Activated CD8-positive, alpha-beta memory T cell treated with anti-CD3 and anti-CD28 coated beads for 24 hours (primary cell): ENCODE data around the gene DUSP9.
"Not testable (repeated sequence)": the region's sequence is repeated elsewhere in the genome, so short reads cannot be mapped to it uniquely, and the experiment has no call there.

Experiments
- DNase-seq: peaks from one replicate; pipeline ENCODE4 v3.0.0-alpha.2; 2020

The DUSP9 gene

GRCh38 chrX:153694256-153694655 lies 47.3 kb downstream of the DUSP9 start:
- not testable (repeated sequence) for DNase-seq

DNA sequence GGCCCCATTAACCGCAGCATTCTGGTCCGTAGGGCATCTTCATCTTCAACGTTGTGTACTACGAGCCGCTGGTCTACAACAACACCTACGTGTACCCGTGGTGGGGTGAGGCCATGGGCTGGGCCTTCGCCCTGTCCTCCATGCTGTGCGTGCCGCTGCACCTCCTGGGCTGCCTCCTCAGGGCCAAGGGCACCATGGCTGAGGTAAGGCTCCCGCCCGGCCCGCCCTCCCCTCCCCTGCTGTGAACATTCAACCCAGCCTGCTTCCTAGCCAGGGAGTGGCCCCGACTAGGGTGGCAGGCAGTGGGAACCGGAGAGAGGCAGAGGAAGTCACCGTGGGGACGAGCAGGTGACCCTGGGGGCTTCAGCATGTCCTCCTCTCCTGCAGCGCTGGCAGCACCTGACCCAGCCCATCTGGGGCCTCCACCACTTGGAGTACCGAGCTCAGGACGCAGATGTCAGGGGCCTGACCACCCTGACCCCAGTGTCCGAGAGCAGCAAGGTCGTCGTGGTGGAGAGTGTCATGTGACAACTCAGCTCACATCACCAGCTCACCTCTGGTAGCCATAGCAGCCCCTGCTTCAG lies 47.8 kb downstream of the DUSP9 start:
- DNase-seq, result no peak

- no peak for DNase-seq
Measured at GRCh38 chrX:153696100-153696499, 49.1 kb downstream of the DUSP9 start.

GRCh38 chrX:153696538-153696937 lies 49.5 kb downstream of the DUSP9 start:
- DNase-seq, result not testable (repeated sequence)

DNA sequence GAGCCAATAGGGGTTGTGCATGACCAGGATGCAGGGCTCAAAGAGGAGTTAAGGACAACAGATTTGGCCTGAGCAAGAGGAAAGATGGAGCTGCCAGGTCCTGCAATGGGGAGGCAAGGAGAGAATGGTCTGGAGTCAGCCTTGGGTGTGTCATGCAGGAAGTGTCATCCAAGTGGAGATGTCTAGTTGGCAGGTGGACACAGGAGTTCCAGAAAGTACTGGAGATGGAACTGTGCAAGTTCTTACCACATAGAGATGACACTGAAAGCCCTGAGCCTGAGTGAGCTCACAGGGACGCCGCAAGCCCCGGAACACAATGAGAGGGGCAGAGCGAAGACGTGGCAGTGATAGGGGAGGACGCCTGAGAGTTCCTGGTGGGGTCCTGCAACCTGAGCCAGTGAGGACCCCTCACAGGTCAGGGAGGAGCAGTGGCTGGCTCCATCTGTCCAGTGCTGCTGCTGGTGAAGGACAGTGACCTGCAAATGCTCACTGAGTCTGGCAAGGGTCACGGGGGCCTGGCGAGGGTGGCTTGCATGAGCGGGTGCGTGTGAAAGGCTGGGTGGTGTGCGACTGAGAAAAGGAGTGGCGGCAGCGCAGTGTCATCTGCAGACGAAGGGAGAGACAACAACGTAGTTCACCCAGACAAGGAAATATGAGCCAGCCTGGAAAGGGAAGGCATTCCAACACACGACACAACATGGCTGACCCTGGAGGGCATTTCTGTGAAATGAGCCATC lies 50.2 kb downstream of the DUSP9 start:
- DNase-seq, result not testable (repeated sequence)

DNA sequence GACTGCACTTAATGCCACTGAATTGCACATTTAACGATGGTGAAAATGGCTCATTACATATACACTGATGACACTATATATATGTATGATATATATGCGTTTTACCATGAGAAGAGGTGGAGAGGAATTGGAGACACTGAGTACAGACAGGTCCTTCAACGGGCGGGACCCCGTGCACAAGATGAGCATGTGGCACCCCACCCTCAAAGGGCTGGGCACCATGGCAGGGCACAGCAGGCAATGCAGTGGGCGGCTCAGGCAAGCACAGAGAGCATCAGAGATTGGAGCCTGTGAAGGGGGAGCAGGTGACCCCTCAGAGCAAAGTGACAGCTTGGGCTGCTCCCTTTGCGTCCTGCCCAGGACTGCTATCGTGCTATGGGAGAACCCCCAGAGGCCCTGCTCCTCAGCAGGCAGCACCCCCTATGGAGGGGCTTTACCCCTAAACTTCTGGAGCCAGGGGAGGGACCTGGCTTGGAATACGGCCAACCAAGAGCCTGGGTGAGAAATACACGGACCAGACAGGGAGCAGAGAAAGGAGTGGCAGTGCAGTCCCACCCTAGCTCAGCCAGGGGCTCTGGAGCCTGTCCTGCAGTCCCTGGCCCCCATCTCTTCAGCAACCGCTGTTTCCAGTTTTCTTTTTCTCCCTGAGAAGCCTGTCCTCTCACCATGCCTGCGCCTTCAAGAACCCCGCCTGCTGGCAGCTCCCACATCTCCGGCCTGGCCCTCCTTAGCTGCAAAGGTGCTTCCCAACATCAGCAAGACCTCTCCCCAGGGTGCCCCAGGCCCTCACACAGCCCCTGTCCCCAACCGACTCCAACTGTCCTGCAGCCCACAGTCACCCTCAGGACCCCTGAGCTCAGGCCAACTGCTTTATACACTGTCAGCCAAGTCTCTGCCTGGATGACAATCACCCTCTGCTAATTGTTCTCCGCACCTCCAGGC lies 51.2 kb downstream of the DUSP9 start:
- no peak for DNase-seq

DNA sequence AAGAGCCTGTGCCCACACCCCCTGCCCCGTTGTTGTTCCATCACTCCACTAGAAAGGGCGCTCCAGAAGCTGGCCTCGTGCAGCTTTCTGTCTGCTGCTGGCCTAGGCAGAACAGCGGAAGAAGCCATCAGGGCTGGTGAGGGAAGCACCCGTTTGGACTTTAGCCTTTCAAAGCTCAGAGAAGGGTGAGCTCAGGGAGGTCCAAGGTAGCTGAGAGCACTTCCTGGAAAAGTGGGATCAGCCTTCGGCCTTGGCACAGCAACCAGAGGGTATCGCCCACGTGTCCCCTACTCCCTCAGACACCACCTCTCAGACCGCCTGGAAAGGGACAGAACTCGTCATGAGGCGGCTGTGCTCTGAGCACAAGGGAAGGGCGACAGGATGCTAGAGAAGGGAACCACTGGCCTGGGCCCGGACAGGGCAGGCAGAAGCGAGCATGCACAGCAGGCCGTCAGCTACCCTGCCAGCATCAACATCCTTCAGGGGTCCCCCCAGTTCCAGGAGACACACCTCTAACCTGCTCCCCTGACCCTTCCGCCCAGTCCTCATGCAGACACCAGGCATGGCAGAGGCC lies 52.3 kb downstream of the DUSP9 start:
- not testable (repeated sequence) for DNase-seq

- not testable (repeated sequence) for DNase-seq
Measured at GRCh38 chrX:153699784-153700371, 52.9 kb downstream of the DUSP9 start.

DNA sequence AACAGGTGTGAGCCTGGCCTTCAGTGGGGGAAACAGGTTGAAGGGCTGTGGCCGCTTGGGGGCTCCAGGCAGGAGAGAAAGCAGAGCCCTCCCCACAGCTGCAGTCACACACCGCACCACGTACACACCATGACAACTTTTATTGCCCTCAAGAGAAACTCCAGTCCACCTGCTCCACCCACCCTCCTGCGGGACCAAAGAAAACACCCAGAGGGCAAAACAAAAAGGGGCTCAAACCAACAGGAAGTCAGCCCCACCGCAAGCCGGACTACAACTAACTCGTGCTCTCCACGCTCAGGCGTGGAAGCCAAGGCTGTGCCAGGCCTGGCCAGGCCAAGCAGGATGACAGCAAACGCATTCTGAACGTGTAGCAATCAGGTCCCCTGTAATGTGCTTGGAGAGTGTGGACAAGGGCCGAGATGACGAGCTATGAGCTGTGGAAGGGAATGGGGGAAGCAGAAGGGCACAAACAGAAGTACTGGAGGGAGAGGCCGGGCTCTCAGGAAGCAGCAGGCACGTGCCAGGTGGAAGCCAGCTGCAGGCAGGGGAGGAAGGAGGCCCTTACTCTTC lies 53.5 kb downstream of the DUSP9 start:
- DNase-seq, result no peak
